ENCODE data around the gene CCND3.
A peak's percentile ranks its signal among the peaks of the same experiment; 100 is the strongest.

CCND3 gene

DNA sequence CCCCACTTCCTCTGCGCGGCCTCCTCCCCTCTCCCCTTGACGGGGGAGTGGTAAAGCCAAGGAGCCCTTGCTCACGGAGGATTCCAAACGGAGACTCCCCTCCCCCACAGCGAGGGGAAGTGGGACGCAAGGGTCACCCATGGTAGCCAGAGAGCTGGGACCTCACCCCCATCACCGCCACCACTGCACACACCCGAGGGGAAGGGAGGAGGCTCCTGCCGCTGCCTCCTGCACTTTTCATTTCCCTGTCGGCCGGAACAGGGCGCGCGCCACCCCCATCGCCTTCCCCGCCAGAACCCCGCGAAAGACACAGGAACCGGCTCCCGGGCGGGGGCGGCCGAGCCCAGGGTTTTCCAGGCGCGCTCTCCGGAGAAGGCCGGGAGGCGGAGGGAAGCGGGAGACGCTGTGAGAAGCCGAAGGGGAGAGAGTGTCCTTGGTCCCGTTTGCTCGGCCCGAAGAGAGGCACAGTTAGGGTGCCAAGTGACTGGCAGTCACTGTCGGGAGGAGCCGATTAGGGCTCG, 789 bp downstream of the CCND3 start:
- Histone ChIP-seq H3K9me3 (ENCODE audit: low read depth, low read length) (no peaks in the 10 kb centered on the region), H3K27ac (no peak overlapping the region), H3K36me3 (ENCODE audit: insufficient read depth, low read length) (peaks cover 7% of the 10 kb centered on the region; the same call in 1 of the 2 replicates), H3K9ac (ENCODE audit: insufficient read length) (peak overlapping the region; percentile 56), H3K4me3 (peak overlapping the region; percentile 95)
- no peak for DNase-seq (ENCODE audit: low read depth, low spot score)
- no peak for TF ChIP-seq EZH2 (IDR thresholded peaks at IDR 0.05)
- peak; percentile 59 for TF ChIP-seq FOXP2 (optimal IDR thresholded peaks at IDR 0.05; ENCODE audit: control extremely low read depth, extremely low read length, insufficient read depth)
- TF ChIP-seq POLR2AphosphoS5 (IDR thresholded peaks at IDR 0.05; ENCODE audit: borderline replicate concordance, low read depth, low read length) = no peak

- peak overlapping the region; percentile 95 for H3K4me3 ChIP-seq
- TF ChIP-seq FOXP2 (optimal IDR thresholded peaks at IDR 0.05; ENCODE audit: control extremely low read depth, extremely low read length, insufficient read depth) (no peak), EZH2 (IDR thresholded peaks at IDR 0.05) (no peak), POLR2AphosphoS5 (IDR thresholded peaks at IDR 0.05; ENCODE audit: borderline replicate concordance, low read depth, low read length) (no peak)
- peaks cover 14% of the 10 kb centered on the region for H3K36me3 ChIP-seq (ENCODE audit: insufficient read depth, low read length)
- no peak for DNase-seq (ENCODE audit: low read depth, low spot score)
- H3K9me3 ChIP-seq (ENCODE audit: low read depth, low read length) = no peaks in the 10 kb centered on the region
- H3K9ac ChIP-seq (ENCODE audit: insufficient read length) = no peak overlapping the region
- peak overlapping the region; percentile 71 for H3K27ac ChIP-seq
These were observed 1.5 kb downstream of the CCND3 start for GRCh38 chr6:41939848-41940758.

GRCh38 chr6:41939176-41939847, 2.3 kb downstream of the CCND3 start:
- H3K27ac ChIP-seq = peak overlapping the region; percentile 71
- no peak overlapping the region for H3K9ac ChIP-seq (ENCODE audit: insufficient read length)
- peak overlapping the region; percentile 95 for H3K4me3 ChIP-seq
- no peaks in the 10 kb centered on the region for H3K9me3 ChIP-seq (ENCODE audit: low read depth, low read length)
- peaks cover 22% of the 10 kb centered on the region for H3K36me3 ChIP-seq (ENCODE audit: insufficient read depth, low read length)
- TF ChIP-seq POLR2AphosphoS5 (IDR thresholded peaks at IDR 0.05; ENCODE audit: borderline replicate concordance, low read depth, low read length) (peak; percentile 32; the same call in 1 of the 2 replicates), EZH2 (IDR thresholded peaks at IDR 0.05) (no peak)
- no peak for DNase-seq (ENCODE audit: low read depth, low spot score)

DNA sequence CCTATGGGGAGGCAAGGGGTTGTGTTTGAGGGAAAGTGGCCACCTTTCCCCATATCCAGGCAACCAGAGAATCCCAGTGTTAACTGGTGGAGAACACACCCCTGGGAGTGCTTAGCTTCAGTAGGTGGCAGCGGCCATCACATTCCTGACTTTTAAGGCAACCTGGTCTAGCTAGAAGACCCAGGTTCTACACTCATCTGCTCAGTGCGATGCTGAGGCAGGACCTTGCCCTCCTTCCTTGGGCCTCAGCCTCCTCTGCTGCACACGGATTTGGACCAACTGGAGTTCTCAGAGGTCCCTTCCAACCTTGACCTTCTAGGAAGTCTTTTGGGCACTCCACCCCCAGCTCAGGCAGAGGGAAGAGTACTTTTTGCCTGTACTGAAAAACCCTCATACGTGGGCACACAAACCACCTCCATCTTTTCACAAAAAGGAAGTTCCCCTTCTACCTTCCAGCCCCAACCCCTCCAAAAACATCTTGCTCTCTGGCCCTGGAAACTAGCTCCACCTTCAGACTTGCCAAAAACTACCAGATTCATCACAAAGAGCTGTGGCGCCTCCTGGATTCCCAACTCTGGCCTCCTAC, 2.9 kb downstream of the CCND3 start:
- peaks cover 28% of the 10 kb centered on the region for H3K36me3 ChIP-seq (ENCODE audit: insufficient read depth, low read length)
- no peak overlapping the region for H3K9ac ChIP-seq (ENCODE audit: insufficient read length)
- DNase-seq (ENCODE audit: low read depth, low spot score) = no peak
- peak overlapping the region; percentile 95 for H3K4me3 ChIP-seq
- H3K9me3 ChIP-seq (ENCODE audit: low read depth, low read length) = no peaks in the 10 kb centered on the region
- TF ChIP-seq POLR2AphosphoS5 (IDR thresholded peaks at IDR 0.05; ENCODE audit: borderline replicate concordance, low read depth, low read length) (no peak; the same call in 1 of the 2 replicates), EZH2 (IDR thresholded peaks at IDR 0.05) (no peak), FOXP2 (optimal IDR thresholded peaks at IDR 0.05; ENCODE audit: control extremely low read depth, extremely low read length, insufficient read depth) (no peak)
- peak overlapping the region; percentile 71 for H3K27ac ChIP-seq

DNA sequence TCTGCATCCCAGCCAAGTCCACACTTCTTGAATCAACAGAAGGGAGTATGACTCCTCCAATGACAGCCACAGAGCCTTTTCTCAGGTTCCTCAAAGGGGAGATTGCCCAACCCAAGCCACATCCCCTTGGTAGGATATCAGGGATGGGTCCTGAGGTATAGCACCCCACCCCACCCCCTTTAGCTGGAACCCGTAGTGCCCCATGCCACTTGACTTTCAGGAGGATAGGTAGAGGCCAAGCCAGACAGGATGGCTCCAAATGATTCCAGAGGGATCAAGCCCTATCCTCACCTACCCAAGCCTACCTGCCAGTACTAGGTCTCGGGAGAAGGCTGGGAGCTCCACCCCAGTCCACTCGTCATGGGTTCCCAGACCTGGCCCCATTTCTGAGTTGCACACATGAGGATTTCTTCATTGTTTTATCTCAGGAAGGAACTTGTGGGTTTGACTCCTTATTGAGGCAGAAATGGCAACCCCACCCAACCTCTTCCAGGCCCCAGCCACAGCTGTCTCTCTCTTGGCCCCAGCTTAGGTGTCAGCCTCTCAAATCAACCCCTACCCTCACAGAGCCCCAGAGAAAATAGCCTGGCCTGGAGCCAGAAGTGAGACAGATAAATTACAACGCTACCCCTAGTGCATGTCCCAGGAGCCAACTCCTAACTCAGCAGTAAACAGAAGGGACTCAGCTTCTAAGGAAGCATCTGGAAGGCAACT, 3.6 kb downstream of the CCND3 start:
- Histone ChIP-seq H3K9me3 (ENCODE audit: low read depth, low read length) (no peaks in the 10 kb centered on the region), H3K36me3 (ENCODE audit: insufficient read depth, low read length) (peaks cover 35% of the 10 kb centered on the region), H3K9ac (ENCODE audit: insufficient read length) (no peak overlapping the region), H3K27ac (peak overlapping the region; percentile 51), H3K4me3 (peak overlapping the region; percentile 95; the same call in 1 of the 2 replicates)
- no peak for TF ChIP-seq FOXP2 (optimal IDR thresholded peaks at IDR 0.05; ENCODE audit: control extremely low read depth, extremely low read length, insufficient read depth)
- TF ChIP-seq EZH2 (IDR thresholded peaks at IDR 0.05) = no peak
- TF ChIP-seq POLR2AphosphoS5 (IDR thresholded peaks at IDR 0.05; ENCODE audit: borderline replicate concordance, low read depth, low read length) = no peak
- DNase-seq (ENCODE audit: low read depth, low spot score) = no peak

DNA sequence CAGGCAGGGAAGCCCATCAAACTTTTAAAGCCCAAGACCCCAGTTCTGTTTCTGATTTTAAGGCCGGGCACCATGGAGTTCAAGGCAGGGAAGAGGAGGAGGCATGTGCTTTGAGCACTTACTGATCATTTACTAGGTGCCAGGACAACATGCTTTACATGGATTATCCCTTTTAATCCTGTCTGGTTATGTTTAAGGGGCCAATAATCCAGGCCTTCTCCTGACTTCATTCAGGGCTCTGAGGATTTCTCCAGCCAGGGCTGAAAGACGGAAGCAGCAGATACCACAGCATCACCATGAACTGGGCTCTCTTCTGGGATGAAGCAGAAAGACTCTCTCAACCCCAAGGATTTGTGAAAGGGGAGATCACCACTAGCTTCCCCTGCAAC, 4.1 kb downstream of the CCND3 start:
- TF ChIP-seq POLR2AphosphoS5 (IDR thresholded peaks at IDR 0.05; ENCODE audit: borderline replicate concordance, low read depth, low read length) (no peak), EZH2 (IDR thresholded peaks at IDR 0.05) (no peak), FOXP2 (optimal IDR thresholded peaks at IDR 0.05; ENCODE audit: control extremely low read depth, extremely low read length, insufficient read depth) (no peak)
- H3K9me3 ChIP-seq (ENCODE audit: low read depth, low read length) = no peaks in the 10 kb centered on the region
- no peak overlapping the region for H3K9ac ChIP-seq (ENCODE audit: insufficient read length)
- H3K4me3 ChIP-seq = no peak overlapping the region
- no peak for DNase-seq (ENCODE audit: low read depth, low spot score)
- H3K27ac ChIP-seq = no peak overlapping the region
- peaks cover 40% of the 10 kb centered on the region for H3K36me3 ChIP-seq (ENCODE audit: insufficient read depth, low read length)

GRCh38 chr6:41936073-41936837, 5.4 kb downstream of the CCND3 start:
- H3K4me3 ChIP-seq = no peak overlapping the region
- no peak for DNase-seq (ENCODE audit: low read depth, low spot score)
- no peak overlapping the region for H3K27ac ChIP-seq
- peaks cover 53% of the 10 kb centered on the region for H3K36me3 ChIP-seq (ENCODE audit: insufficient read depth, low read length)
- TF ChIP-seq EZH2 (IDR thresholded peaks at IDR 0.05) (no peak), POLR2AphosphoS5 (IDR thresholded peaks at IDR 0.05; ENCODE audit: borderline replicate concordance, low read depth, low read length) (peak; percentile 48; the same call in 1 of the 2 replicates)
- no peaks in the 10 kb centered on the region for H3K9me3 ChIP-seq (ENCODE audit: low read depth, low read length)
- no peak overlapping the region for H3K9ac ChIP-seq (ENCODE audit: insufficient read length)

Data from SK-N-MC (cell line).